Panc1 (cell line): ENCODE measurements around the gene KCNT1. TPM values are rescaled to one million over a fixed set of nuclear protein-coding genes. Genes with fewer than 3 reads are reported as not detected.

ENCODE experiments used
- ATAC-seq: fragments of 200-7000 bp; cut with Tn5 transposase; 2 replicates; pipeline ENCODE4 v1.9.1; 2020; ENCODE audit warnings: mild to moderate bottlenecking, moderate library complexity
- BruUV-seq: library from RNA; stranded (reverse); fragments of 400-500 nt; replicated peaks from 2 replicates; lab custom pipeline; 2021; lab: Mats Ljungman, UMichigan
- CTCF ChIA-PET: fragments of 300-600 bp; sonication (Branson Sonifier 250); formaldehyde crosslinking; loops from one replicate; lab custom pipeline; 2022; ENCODE audit warnings: antibody characterized with exemption; lab: Charles Lee
- POLR2A ChIA-PET: fragments of 300-600 bp; sonication (Branson Sonifier 250); formaldehyde crosslinking; loops from one replicate; lab custom pipeline; 2022; ENCODE audit warnings: antibody characterized with exemption; lab: Charles Lee
- DNase-seq: peaks from one replicate; pipeline ENCODE4 v3.0.0-alpha.2; 2010; ENCODE audit warnings: low read depth, low spot score
- H3K27ac ChIP-seq: 2 replicates; pipeline ENCODE4 v1.5.1; 2011; ENCODE audit warnings: mild to moderate bottlenecking, low read length, inconsistent platforms
- H3K27me3 ChIP-seq: fragments of 200-500 bp; sonication (Bioruptor generic); 2 replicates; pipeline ENCODE4 v1.6.0; 2014; ENCODE audit warnings: low read length, inconsistent platforms; ENCODE audit not compliant: control insufficient read depth, insufficient read depth
- H3K36me3 ChIP-seq: fragments of 200-500 bp; sonication (Bioruptor generic); 2 replicates; pipeline ENCODE4 v1.5.1; 2014; ENCODE audit warnings: inconsistent platforms, mild to moderate bottlenecking, low read length, moderate library complexity; ENCODE audit not compliant: control insufficient read depth, insufficient read depth
- H3K4me1 ChIP-seq: 2 replicates; pipeline ENCODE4 v1.5.1; 2011; ENCODE audit warnings: inconsistent platforms, mild to moderate bottlenecking, low read length, moderate library complexity; ENCODE audit not compliant: control insufficient read depth, insufficient read depth
- H3K4me3 ChIP-seq, 2 experiments: 2 replicates each; pipeline ENCODE4 v1.5.1; 2011 to 2012; ENCODE audit warnings: low read depth in 2 of 2, low read length in 2 of 2, mild to moderate bottlenecking in 2 of 2, inconsistent platforms in 1 of 2, moderate library complexity in 1 of 2
- H3K9me3 ChIP-seq: fragments of 200-500 bp; sonication (Bioruptor generic); 2 replicates; pipeline ENCODE4 v1.5.1; 2014; ENCODE audit warnings: low read depth, mild to moderate bottlenecking, inconsistent platforms, low read length, moderate library complexity; ENCODE audit not compliant: control insufficient read depth, insufficient read depth
- POLR2AphosphoS5 ChIP-seq: IDR thresholded peaks from 2 replicates; pipeline ENCODE4 v1.6.1; 2012; ENCODE audit warnings: mild to moderate bottlenecking, low read depth, low read length, moderate library complexity
- REST ChIP-seq, 2 experiments: IDR thresholded peaks; 2 replicates each; pipeline ENCODE4 v1.6.1; 2011 to 2012; ENCODE audit warnings: low read depth in 2 of 2, control low read depth in 1 of 2, low read length in 1 of 2, mild to moderate bottlenecking in 1 of 2, moderate library complexity in 1 of 2; ENCODE audit not compliant: insufficient read depth in 1 of 2
- SIN3A ChIP-seq: IDR thresholded peaks from 2 replicates; pipeline ENCODE4 v1.6.1; 2012; ENCODE audit warnings: low read depth, mild to moderate bottlenecking, low read length, moderate library complexity, borderline replicate concordance; ENCODE audit not compliant: insufficient read depth
- TCF7L2 ChIP-seq: IDR thresholded peaks from 2 replicates; pipeline ENCODE4 v1.6.1; 2011; ENCODE audit warnings: mild to moderate bottlenecking, low read depth, low read length, inconsistent platforms
- in situ Hi-C: cut with HindIII; loops from 2 replicates; pipeline ENCODE4 v1.10.0; 2016; ENCODE audit warnings: low sequenced_read_pairs, low pct_unique_long_range_greater_than_20kb
- intact Hi-C: fragments of 100-400 bp; cut with micrococcal nuclease; formaldehyde crosslinking; loops from one replicate; pipeline ENCODE4 v1.10.0; 2022; ENCODE audit not compliant: unreplicated experiment
- total RNA-seq: library from RNA; stranded (reverse); gene quantifications from one replicate; pipeline ENCODE4 v1.2.1, GENCODE V29; 2021; ENCODE audit not compliant: unreplicated experiment
- TF ChIP-seq, protein P1 (sequence below): fragments of 450-650 bp; IDR thresholded peaks from 2 replicates; pipeline ENCODE4 v1.5.1; 2017; ENCODE audit warnings: mild to moderate bottlenecking

The KCNT1 gene
- total RNA-seq, 1 experiment from 2014 or later = not detected

- Histone ChIP-seq H3K9me3 (no peaks in the 10 kb centered on the region), H3K36me3 (no peaks in the 10 kb centered on the region), H3K27me3 (no peaks in the 10 kb centered on the region), H3K4me1 (no peaks in the 10 kb centered on the region), H3K4me3 (no peak overlapping the region), H3K27ac (no peak overlapping the region)
- ChIA-PET POLR2A (interaction anchor here (0.5 kb wide), 1 partner anchor 26 kb away, joined by 3 read pairs; no protein-coding TSS in a partner anchor), CTCF (no interaction called here)
- ATAC-seq (no peak), DNase-seq (no peak)
- BruUV-seq = no TSS peak
- TF ChIP-seq POLR2AphosphoS5 (no peak), REST (IDR thresholded peaks at IDR 0.05; ENCODE audit: insufficient read depth in 1 of 2, low read depth in 2 of 2, low read length in 1 of 2) (peak; percentile 73 to 88)
- in situ Hi-C loops = no loop called here
- intact Hi-C loops = no loop called here
Measured at GRCh38 chr9:135714242-135715055, 12.5 kb downstream of the KCNT1 start.

- no peak for TF ChIP-seq REST (IDR thresholded peaks at IDR 0.05; ENCODE audit: insufficient read depth in 1 of 2, low read depth in 2 of 2, low read length in 1 of 2)
- TF ChIP-seq, protein P1, sequence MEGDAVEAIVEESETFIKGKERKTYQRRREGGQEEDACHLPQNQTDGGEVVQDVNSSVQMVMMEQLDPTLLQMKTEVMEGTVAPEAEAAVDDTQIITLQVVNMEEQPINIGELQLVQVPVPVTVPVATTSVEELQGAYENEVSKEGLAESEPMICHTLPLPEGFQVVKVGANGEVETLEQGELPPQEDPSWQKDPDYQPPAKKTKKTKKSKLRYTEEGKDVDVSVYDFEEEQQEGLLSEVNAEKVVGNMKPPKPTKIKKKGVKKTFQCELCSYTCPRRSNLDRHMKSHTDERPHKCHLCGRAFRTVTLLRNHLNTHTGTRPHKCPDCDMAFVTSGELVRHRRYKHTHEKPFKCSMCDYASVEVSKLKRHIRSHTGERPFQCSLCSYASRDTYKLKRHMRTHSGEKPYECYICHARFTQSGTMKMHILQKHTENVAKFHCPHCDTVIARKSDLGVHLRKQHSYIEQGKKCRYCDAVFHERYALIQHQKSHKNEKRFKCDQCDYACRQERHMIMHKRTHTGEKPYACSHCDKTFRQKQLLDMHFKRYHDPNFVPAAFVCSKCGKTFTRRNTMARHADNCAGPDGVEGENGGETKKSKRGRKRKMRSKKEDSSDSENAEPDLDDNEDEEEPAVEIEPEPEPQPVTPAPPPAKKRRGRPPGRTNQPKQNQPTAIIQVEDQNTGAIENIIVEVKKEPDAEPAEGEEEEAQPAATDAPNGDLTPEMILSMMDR = no peak
- no peak for TF ChIP-seq POLR2AphosphoS5
- TF ChIP-seq SIN3A = no peak
- TF ChIP-seq TCF7L2 = no peak
- no peak for ATAC-seq
- CTCF ChIA-PET = no interaction called here
- intact Hi-C loops = no loop called here
- Histone ChIP-seq H3K27ac (no peak overlapping the region), H3K36me3 (no peaks in the 10 kb centered on the region), H3K4me1 (no peaks in the 10 kb centered on the region), H3K9me3 (no peaks in the 10 kb centered on the region), H3K27me3 (no peaks in the 10 kb centered on the region), H3K4me3 (no peak overlapping the region)
- in situ Hi-C loops = no loop called here
- no peak for DNase-seq
- POLR2A ChIA-PET = interaction anchor here (0.5 kb wide), 1 partner anchor 26 kb away, joined by 3 read pairs; no protein-coding TSS in a partner anchor
- no TSS peak for BruUV-seq
Measured at GRCh38 chr9:135715056-135715595, 13.1 kb downstream of the KCNT1 start.
